Keratinocyte (primary cell): ENCODE results near the gene CYP4A11.

ENCODE experiments used
- CTCF ChIP-seq, 3 experiments: IDR thresholded peaks in 1 of 3; conservative IDR thresholded peaks in 1 of 3; optimal IDR thresholded peaks in 1 of 3; 2 replicates in 2 of 3; 3 replicates in 1 of 3; pipeline versions ENCODE3 to v1.5.1; 2011; ENCODE audit warnings: low read length in 3 of 3, mild to moderate bottlenecking in 3 of 3, moderate library complexity in 2 of 3, control low read depth in 1 of 3, inconsistent platforms in 1 of 3; ENCODE audit not compliant: insufficient read depth in 2 of 3; ENCODE audit errors: extremely low read depth in 1 of 3
- EZH2 ChIP-seq: IDR thresholded peaks from one replicate; pipeline ENCODE4 v1.6.1; 2012; ENCODE audit warnings: inconsistent platforms, mild to moderate bottlenecking, low read length, moderate library complexity

DNA sequence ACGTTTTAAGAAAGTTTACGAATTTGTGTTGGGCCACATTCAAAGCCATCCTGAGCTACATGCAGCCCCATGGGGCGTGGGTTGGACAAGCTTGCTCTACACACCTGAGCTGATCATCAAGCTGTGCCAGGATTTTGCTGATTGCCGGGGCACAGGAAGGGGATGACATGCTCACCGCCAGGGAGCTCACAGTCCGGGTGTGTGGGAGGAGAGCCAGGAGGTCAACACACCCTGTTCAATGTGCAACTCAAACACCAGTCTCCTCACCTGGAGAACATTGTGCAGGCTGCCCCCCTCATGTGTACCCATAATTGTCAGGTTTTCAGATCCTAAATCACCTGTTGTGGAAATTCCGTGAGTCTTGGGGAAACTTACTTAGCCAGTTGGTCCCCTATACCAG lies 969 bp downstream of the CYP4A11 start:
- TF ChIP-seq CTCF (optimal IDR thresholded peaks at IDR 0.05 in 1 of 3, IDR thresholded peaks at IDR 0.05 in 1 of 3, conservative IDR thresholded peaks at IDR 0.05 in 1 of 3; ENCODE audit: extremely low read depth in 1 of 3, insufficient read depth in 2 of 3, low read length in 3 of 3) = no peak
- TF ChIP-seq EZH2 = no peak
